HL-60 (cell line): ENCODE results near the gene UCMA.

ENCODE experiments used
- DNase-seq, 2 experiments: peaks; one replicate each; pipeline ENCODE4 v3.0.0-alpha.2; 2010 to 2020; ENCODE audit warnings: low read depth in 1 of 2, low spot score in 1 of 2
- H3K27ac ChIP-seq: fragments of 250-450 bp; sonication (Bioruptor Pico); replicated peaks from 2 replicates; pipeline ENCODE4 v1.5.1; 2020; ENCODE audit warnings: mild to moderate bottlenecking, moderate library complexity
- H3K27me3 ChIP-seq: fragments of 250-450 bp; sonication (Bioruptor Pico); 2 replicates; pipeline ENCODE4 v1.5.1; 2021; ENCODE audit warnings: mild to moderate bottlenecking, moderate library complexity; ENCODE audit not compliant: insufficient read depth, poor library complexity, severe bottlenecking
- H3K4me3 ChIP-seq: replicated peaks from 2 replicates; pipeline ENCODE4 v1.5.1; 2011; ENCODE audit warnings: mild to moderate bottlenecking, control low read depth, low read length; ENCODE audit not compliant: insufficient read depth
- CTCF ChIP-seq: IDR thresholded peaks from one replicate; pipeline ENCODE4 v1.5.1; 2011; ENCODE audit warnings: low read length, control low read depth, inconsistent platforms; ENCODE audit not compliant: insufficient read depth
- GABPA ChIP-seq: IDR thresholded peaks from 2 replicates; pipeline ENCODE4 v1.6.1; 2012; ENCODE audit warnings: low read depth
- POLR2AphosphoS5 ChIP-seq: IDR thresholded peaks from 2 replicates; pipeline ENCODE4 v1.6.1; 2012; ENCODE audit warnings: low read depth
- REST ChIP-seq: IDR thresholded peaks from 2 replicates; pipeline ENCODE4 v1.6.1; 2012; ENCODE audit warnings: low read depth; ENCODE audit not compliant: insufficient replicate concordance
- SPI1 ChIP-seq: IDR thresholded peaks from 2 replicates; pipeline ENCODE4 v1.6.1; 2012; ENCODE audit warnings: low read depth, mild to moderate bottlenecking, borderline replicate concordance

The UCMA gene

DNA sequence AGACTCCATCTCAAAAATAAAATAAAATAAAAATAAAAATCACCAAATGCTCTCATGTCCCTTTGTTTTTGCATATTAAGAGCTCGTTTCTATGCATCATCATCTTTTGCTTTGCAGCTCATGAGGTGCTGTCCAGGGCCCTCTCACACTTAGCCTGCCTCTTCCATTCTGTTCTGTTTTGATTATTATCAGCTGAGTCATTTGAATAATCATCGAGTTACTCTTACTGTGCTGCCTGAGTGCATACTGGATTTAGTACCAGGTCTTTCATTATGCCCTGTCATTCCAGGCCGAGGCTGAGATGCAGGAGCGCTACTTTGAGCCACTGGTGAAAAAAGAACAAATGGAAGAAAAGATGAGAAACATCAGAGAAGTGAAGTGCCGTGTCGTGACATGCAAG lies 33.0 kb downstream of the UCMA start:
- Histone ChIP-seq H3K27ac (no peak overlapping the region), H3K4me3 (no peak overlapping the region), H3K27me3 (no peaks in the 10 kb centered on the region)
- DNase-seq, result no peak
- TF ChIP-seq POLR2AphosphoS5, result no peak
- no peak for TF ChIP-seq GABPA
- TF ChIP-seq SPI1, result no peak
- TF ChIP-seq CTCF, result no peak
- TF ChIP-seq REST, result no peak

DNA sequence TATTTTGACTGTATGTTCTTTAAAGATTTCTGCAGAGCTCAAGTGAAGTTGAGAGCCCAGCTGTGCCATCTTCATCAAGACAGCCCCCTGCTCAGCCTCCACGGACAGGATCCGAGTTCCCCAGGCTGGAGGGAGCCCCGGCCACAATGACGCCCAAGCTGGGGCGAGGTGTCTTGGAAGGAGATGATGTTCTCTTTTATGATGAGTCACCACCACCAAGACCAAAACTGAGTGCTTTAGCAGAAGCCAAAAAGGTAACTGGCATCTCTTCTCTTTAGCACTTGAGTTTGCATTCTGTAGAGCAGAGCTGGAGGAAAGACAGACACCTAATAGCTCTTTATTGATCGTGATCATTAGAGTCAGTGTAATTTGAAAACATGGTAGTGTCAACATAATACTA lies 39.2 kb downstream of the UCMA start:
- no peaks in the 10 kb centered on the region for H3K27me3 ChIP-seq
- H3K4me3 ChIP-seq, result no peak overlapping the region
- H3K27ac ChIP-seq, result no peak overlapping the region
- DNase-seq, result no peak
- TF ChIP-seq GABPA, result no peak
- TF ChIP-seq REST, result no peak
- no peak for TF ChIP-seq POLR2AphosphoS5
- no peak for TF ChIP-seq SPI1
- TF ChIP-seq CTCF, result no peak

- TF ChIP-seq CTCF (no peak), GABPA (no peak), POLR2AphosphoS5 (no peak), REST (no peak), SPI1 (no peak)
These were observed 40.5 kb downstream of the UCMA start for GRCh38 chr10:13193637-13194036.

More at GRCh38 chr10:13193637-13194036, 40.5 kb downstream of the UCMA start:
- no peaks in the 10 kb centered on the region for H3K27me3 ChIP-seq
- H3K4me3 ChIP-seq, result no peak overlapping the region
- no peak for DNase-seq
- no peak overlapping the region for H3K27ac ChIP-seq
